ENCODE results near the gene PAX2. TPM values are rescaled to one million over a fixed set of nuclear protein-coding genes. Genes with fewer than 3 reads are reported as not detected.

The PAX2 gene
- total RNA-seq, 1 donor from 2014 or later: not detected

- no peak overlapping the region for H3K4me3 Mint-ChIP-seq (ENCODE audit: unreplicated experiment)
Observed at GRCh38 chr10:100847440-100847839, 102.1 kb downstream of the PAX2 start.

GRCh38 chr10:100848770-100849169 is 103.4 kb downstream of the PAX2 start:
- no peak for DNase-seq
- no peaks in the 10 kb centered on the region for H3K4me1 Mint-ChIP-seq (ENCODE audit: low read depth, unreplicated experiment)
- H3K9me3 Mint-ChIP-seq (ENCODE audit: unreplicated experiment): no peaks in the 10 kb centered on the region
- no peak overlapping the region for H3K27ac Mint-ChIP-seq (ENCODE audit: unreplicated experiment)
- H3K36me3 Mint-ChIP-seq (ENCODE audit: unreplicated experiment): no peaks in the 10 kb centered on the region
- no peak overlapping the region for H3K4me3 Mint-ChIP-seq (ENCODE audit: unreplicated experiment)
- H3K27me3 Mint-ChIP-seq (ENCODE audit: unreplicated experiment): peaks cover 18% of the 10 kb centered on the region
- TF ChIP-seq, protein P1, sequence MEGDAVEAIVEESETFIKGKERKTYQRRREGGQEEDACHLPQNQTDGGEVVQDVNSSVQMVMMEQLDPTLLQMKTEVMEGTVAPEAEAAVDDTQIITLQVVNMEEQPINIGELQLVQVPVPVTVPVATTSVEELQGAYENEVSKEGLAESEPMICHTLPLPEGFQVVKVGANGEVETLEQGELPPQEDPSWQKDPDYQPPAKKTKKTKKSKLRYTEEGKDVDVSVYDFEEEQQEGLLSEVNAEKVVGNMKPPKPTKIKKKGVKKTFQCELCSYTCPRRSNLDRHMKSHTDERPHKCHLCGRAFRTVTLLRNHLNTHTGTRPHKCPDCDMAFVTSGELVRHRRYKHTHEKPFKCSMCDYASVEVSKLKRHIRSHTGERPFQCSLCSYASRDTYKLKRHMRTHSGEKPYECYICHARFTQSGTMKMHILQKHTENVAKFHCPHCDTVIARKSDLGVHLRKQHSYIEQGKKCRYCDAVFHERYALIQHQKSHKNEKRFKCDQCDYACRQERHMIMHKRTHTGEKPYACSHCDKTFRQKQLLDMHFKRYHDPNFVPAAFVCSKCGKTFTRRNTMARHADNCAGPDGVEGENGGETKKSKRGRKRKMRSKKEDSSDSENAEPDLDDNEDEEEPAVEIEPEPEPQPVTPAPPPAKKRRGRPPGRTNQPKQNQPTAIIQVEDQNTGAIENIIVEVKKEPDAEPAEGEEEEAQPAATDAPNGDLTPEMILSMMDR (IDR thresholded peaks at IDR 0.05; ENCODE audit: partially characterized antibody, unreplicated experiment): no peak

More at GRCh38 chr10:100847440-100847839, 102.1 kb downstream of the PAX2 start:
- H3K4me1 Mint-ChIP-seq (ENCODE audit: low read depth, unreplicated experiment): no peaks in the 10 kb centered on the region
- no peak for DNase-seq
- peaks cover 18% of the 10 kb centered on the region for H3K27me3 Mint-ChIP-seq (ENCODE audit: unreplicated experiment)
- TF ChIP-seq, protein P1 (IDR thresholded peaks at IDR 0.05; ENCODE audit: partially characterized antibody, unreplicated experiment): no peak
- no peaks in the 10 kb centered on the region for H3K9me3 Mint-ChIP-seq (ENCODE audit: unreplicated experiment)
- no peak overlapping the region for H3K27ac Mint-ChIP-seq (ENCODE audit: unreplicated experiment)
- H3K36me3 Mint-ChIP-seq (ENCODE audit: unreplicated experiment): no peaks in the 10 kb centered on the region

DNA sequence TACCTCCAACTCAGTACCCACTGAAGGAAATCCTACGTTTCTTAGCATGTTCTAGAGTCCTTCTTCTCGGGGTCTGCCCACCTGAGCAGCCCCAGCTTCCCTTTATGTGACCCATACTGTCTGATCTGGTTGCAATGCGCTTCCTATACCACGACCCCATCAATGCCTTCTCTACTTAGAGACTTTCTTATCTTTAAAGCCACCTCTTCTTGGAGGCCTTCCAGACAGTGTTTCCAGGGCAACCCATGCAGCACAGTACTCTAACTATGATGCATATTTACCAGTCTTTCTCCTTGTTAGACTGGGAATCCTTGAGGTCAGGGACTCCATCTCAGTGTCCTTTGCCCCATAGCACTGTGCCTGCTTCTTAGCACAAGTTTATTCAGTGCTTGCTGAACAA is 112.9 kb downstream of the PAX2 start:
- Mint-ChIP-seq H3K4me3 (ENCODE audit: unreplicated experiment) (no peak overlapping the region), H3K36me3 (ENCODE audit: unreplicated experiment) (peaks cover 10% of the 10 kb centered on the region), H3K27ac (ENCODE audit: unreplicated experiment) (no peak overlapping the region), H3K9me3 (ENCODE audit: unreplicated experiment) (peaks cover 2% of the 10 kb centered on the region), H3K4me1 (ENCODE audit: low read depth, unreplicated experiment) (no peaks in the 10 kb centered on the region), H3K27me3 (ENCODE audit: unreplicated experiment) (peaks cover 23% of the 10 kb centered on the region)
- TF ChIP-seq, protein P1 (IDR thresholded peaks at IDR 0.05; ENCODE audit: partially characterized antibody, unreplicated experiment): no peak
- DNase-seq: no peak

- Mint-ChIP-seq H3K4me1 (ENCODE audit: low read depth, unreplicated experiment) (peaks cover 2% of the 10 kb centered on the region), H3K4me3 (ENCODE audit: unreplicated experiment) (no peak overlapping the region), H3K36me3 (ENCODE audit: unreplicated experiment) (peaks cover 10% of the 10 kb centered on the region), H3K9me3 (ENCODE audit: unreplicated experiment) (peaks cover 2% of the 10 kb centered on the region), H3K27ac (ENCODE audit: unreplicated experiment) (no peak overlapping the region), H3K27me3 (ENCODE audit: unreplicated experiment) (peaks cover 25% of the 10 kb centered on the region)
- TF ChIP-seq, protein P1 (IDR thresholded peaks at IDR 0.05; ENCODE audit: partially characterized antibody, unreplicated experiment): no peak
- DNase-seq: no peak
Observed at GRCh38 chr10:100858747-100859483, 113.5 kb downstream of the PAX2 start.

DNA sequence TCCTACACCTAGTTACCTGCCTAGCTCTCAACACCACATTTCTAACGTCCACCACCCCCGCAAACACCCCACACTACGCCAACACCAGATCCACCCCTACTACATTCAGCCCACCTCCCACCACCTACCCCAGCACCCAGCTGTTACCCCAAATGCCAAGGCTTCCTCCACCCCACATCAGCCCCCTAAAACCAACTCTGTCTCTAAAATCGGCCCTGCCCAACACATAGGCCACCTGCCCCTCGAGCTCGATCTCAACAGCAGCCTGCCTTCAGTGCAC is 114.0 kb downstream of the PAX2 start:
- Mint-ChIP-seq H3K4me3 (ENCODE audit: unreplicated experiment) (no peak overlapping the region), H3K27me3 (ENCODE audit: unreplicated experiment) (peaks cover 27% of the 10 kb centered on the region), H3K27ac (ENCODE audit: unreplicated experiment) (no peak overlapping the region), H3K9me3 (ENCODE audit: unreplicated experiment) (peaks cover 2% of the 10 kb centered on the region), H3K36me3 (ENCODE audit: unreplicated experiment) (peaks cover 10% of the 10 kb centered on the region), H3K4me1 (ENCODE audit: low read depth, unreplicated experiment) (peaks cover 6% of the 10 kb centered on the region)
- TF ChIP-seq, protein P1 (IDR thresholded peaks at IDR 0.05; ENCODE audit: partially characterized antibody, unreplicated experiment): no peak
- DNase-seq: no peak

All from glutamatergic neuron (in vitro differentiated cells).